Tibial artery (tissue), 4 donors: ENCODE measurements around the gene FGD4.

Experiments
- DNase-seq, 2 donors: peaks; one replicate each; pipeline ENCODE4 v3.0.0-alpha.2; 2019
- H3K27ac ChIP-seq, 2 donors: fragments of 200-600 bp; sonication (generic) in 1 of 2; 1 replicate in 1 of 2; 2 replicates in 1 of 2; pipeline ENCODE4 v1.5.1; 2018 to 2019; ENCODE audit warnings: mild to moderate bottlenecking in 1 of 2
- H3K27me3 ChIP-seq, 2 donors: fragments of 200-600 bp; sonication (generic) in 1 of 2; one replicate each; pipeline versions ENCODE4 v1.5.1 to v1.6.0; 2016 to 2019
- H3K36me3 ChIP-seq, 3 donors: fragments of 200-600 bp; sonication (generic) in 2 of 3; one replicate each; pipeline ENCODE4 v1.5.1; 2016 to 2019; ENCODE audit warnings: mild to moderate bottlenecking in 2 of 3
- H3K4me1 ChIP-seq, 4 donors: fragments of 200-600 bp; sonication (generic) in 2 of 4; 1 replicate in 3 of 4; 2 replicates in 1 of 4; pipeline ENCODE4 v1.5.1; 2016 to 2019
- H3K4me3 ChIP-seq, 2 donors: fragments of 200-600 bp; sonication (generic) in 1 of 2; 1 replicate in 1 of 2; 2 replicates in 1 of 2; pipeline ENCODE4 v1.5.1; 2018 to 2019; ENCODE audit warnings: mild to moderate bottlenecking in 2 of 2
- H3K9me3 ChIP-seq, 3 donors: fragments of 200-600 bp; sonication (generic) in 1 of 3; one replicate each; pipeline ENCODE4 v1.5.1; 2016 to 2019
- intact Hi-C: fragments of 100-400 bp; cut with DNase I; formaldehyde crosslinking; loops from one replicate; pipeline ENCODE4 v1.15.0; 2023; ENCODE audit warnings: low total_unique reads
- TF ChIP-seq, protein P1 (sequence below), 2 experiments: fragments of 200-600 bp in 1 of 2; fragments of 450-650 bp in 1 of 2; IDR thresholded peaks; one replicate each; pipeline ENCODE4 v1.5.1; 2017 to 2019; ENCODE audit warnings: antibody characterized with exemption in 2 of 2, mild to moderate bottlenecking in 1 of 2, moderate library complexity in 1 of 2

The FGD4 gene

GRCh38 chr12:32605326-32606095, 206.2 kb downstream of the FGD4 start:
- Histone ChIP-seq H3K27me3 (no peaks in the 10 kb centered on the region), H3K9me3 (no peaks in the 10 kb centered on the region), H3K27ac (no peak overlapping the region), H3K36me3 (peaks cover 46 to 65% (median 55%) of the 10 kb centered on the region in 3 donors), H3K4me3 (no peak overlapping the region), H3K4me1 (peaks cover 0 to 7% (median 3%) of the 10 kb centered on the region in 4 donors)
- TF ChIP-seq, protein P1, sequence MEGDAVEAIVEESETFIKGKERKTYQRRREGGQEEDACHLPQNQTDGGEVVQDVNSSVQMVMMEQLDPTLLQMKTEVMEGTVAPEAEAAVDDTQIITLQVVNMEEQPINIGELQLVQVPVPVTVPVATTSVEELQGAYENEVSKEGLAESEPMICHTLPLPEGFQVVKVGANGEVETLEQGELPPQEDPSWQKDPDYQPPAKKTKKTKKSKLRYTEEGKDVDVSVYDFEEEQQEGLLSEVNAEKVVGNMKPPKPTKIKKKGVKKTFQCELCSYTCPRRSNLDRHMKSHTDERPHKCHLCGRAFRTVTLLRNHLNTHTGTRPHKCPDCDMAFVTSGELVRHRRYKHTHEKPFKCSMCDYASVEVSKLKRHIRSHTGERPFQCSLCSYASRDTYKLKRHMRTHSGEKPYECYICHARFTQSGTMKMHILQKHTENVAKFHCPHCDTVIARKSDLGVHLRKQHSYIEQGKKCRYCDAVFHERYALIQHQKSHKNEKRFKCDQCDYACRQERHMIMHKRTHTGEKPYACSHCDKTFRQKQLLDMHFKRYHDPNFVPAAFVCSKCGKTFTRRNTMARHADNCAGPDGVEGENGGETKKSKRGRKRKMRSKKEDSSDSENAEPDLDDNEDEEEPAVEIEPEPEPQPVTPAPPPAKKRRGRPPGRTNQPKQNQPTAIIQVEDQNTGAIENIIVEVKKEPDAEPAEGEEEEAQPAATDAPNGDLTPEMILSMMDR (IDR thresholded peaks at IDR 0.05): no peak
- DNase-seq: no peak
- intact Hi-C loops: no loop called here

DNA sequence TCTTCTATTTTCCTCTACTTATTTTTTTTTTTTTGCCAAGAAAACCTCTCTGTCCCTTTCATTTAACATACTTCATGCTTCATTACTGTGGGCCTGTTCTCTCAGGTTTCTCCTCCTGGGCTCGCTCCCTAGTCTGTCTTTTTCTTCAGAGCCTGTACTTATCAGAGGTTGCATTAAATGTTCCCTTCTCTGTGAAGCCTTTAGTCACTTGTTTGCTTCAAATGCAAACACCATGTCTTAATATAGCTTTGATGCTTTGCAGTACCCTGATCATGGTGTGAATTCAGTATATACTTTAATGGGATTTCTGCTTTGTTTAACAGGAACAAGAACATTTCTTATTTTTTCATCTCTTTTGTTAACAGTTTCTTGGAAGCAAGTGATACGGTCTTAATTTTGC, 207.1 kb downstream of the FGD4 start:
- Histone ChIP-seq H3K36me3 (peaks cover 46 to 66% (median 55%) of the 10 kb centered on the region in 3 donors), H3K27me3 (no peaks in the 10 kb centered on the region), H3K9me3 (no peaks in the 10 kb centered on the region), H3K27ac (no peak overlapping the region), H3K4me3 (no peak overlapping the region), H3K4me1 (peaks cover 0 to 7% (median 3%) of the 10 kb centered on the region in 4 donors)
- DNase-seq: no peak
- TF ChIP-seq, protein P1 (IDR thresholded peaks at IDR 0.05): no peak
- intact Hi-C loops: no loop called here

DNA sequence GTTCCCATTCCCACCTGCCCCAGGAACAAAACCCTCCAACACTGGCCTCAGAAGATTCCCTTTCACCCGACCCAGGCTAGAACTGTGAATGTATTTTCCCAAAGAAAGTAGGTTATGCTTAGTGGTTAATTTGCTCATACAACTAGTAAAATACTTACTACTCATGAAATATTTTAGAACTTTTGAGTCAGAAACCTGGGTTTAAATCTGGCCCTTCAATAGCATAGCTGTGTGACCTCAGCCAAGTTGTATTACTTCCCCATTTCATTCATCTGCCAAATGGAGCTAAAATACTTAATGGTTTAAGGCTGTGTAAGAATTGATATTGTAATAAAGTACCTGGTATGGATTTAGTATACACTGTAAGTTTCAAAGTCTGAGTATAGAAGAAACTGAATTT, 210.6 kb downstream of the FGD4 start:
- Histone ChIP-seq H3K27me3 (no peaks in the 10 kb centered on the region), H3K4me1 (peaks cover 0 to 7% (median 3%) of the 10 kb centered on the region in 4 donors), H3K4me3 (no peak overlapping the region), H3K9me3 (no peaks in the 10 kb centered on the region), H3K27ac (no peak overlapping the region), H3K36me3 (peaks cover 65 to 78% (median 75%) of the 10 kb centered on the region in 3 donors)
- DNase-seq: no peak
- intact Hi-C loops: no loop called here
- TF ChIP-seq, protein P1 (IDR thresholded peaks at IDR 0.05): no peak

DNA sequence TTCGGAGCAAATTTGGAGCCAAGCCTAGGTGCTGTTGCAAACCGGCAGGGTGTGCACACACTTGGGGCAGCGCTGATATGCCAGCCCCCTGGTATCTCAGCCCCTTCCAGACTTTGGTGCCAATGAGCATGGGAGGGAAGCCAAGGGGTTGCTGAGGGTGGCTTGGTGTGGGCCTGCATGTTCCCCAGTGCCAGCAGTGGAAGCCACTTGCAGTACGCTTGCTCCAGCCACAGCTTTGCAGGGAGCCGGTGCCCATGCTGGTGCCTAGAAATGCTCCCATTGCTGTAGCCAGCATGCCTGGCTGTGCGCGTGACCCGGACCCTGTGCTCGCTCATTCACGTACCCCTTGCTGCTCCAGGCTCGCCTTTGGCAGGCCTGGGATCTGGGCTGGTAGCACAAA, 212.6 kb downstream of the FGD4 start:
- H3K9me3 ChIP-seq: no peaks in the 10 kb centered on the region
- H3K27me3 ChIP-seq: no peaks in the 10 kb centered on the region
- intact Hi-C loops: no loop called here
- H3K27ac ChIP-seq: no peak overlapping the region
- no peak overlapping the region for H3K4me3 ChIP-seq
- no peak for DNase-seq
- no peaks in the 10 kb centered on the region for H3K4me1 ChIP-seq
- TF ChIP-seq, protein P1 (IDR thresholded peaks at IDR 0.05): no peak
- peaks cover 70 to 85% (median 84%) of the 10 kb centered on the region in 3 donors for H3K36me3 ChIP-seq

GRCh38 chr12:32612658-32613614, 213.6 kb downstream of the FGD4 start:
- TF ChIP-seq, protein P1 (IDR thresholded peaks at IDR 0.05): no peak
- Histone ChIP-seq H3K36me3 (peaks cover 68 to 82% (median 78%) of the 10 kb centered on the region in 3 donors), H3K4me3 (no peak overlapping the region), H3K4me1 (no peaks in the 10 kb centered on the region), H3K27me3 (no peaks in the 10 kb centered on the region), H3K9me3 (no peaks in the 10 kb centered on the region), H3K27ac (no peak overlapping the region)
- intact Hi-C loops: no loop called here
- no peak for DNase-seq
